Raji (cell line): ENCODE measurements around the gene PPFIA1.

Experiments
- POLR2A ChIP-seq: IDR thresholded peaks from 2 replicates; pipeline ENCODE4 v1.6.1; 2011; ENCODE audit warnings: low read depth, low read length, control low read depth; ENCODE audit not compliant: insufficient read depth

The PPFIA1 gene

DNA sequence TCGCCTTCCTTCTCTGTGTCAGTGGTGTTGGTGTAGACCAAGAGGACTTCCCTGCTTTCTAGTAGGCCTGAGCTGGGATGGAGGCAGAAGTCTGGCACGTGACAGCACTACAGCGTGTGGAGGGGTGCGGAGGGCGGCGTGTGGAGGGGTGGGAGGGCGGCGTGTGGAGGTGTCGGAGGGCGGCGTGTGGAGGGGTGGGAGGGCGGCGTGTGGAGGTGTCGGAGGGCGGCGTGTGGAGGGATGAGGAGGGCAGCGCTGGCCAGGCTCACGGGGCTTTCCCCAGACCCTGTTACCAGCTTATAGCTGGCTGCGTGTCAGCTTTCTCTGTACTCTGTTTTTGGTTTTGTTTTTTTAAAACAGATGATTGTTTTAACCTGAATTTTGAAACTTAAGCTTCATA lies 82.1 kb downstream of the PPFIA1 start:
- TF ChIP-seq POLR2A = no peak

DNA sequence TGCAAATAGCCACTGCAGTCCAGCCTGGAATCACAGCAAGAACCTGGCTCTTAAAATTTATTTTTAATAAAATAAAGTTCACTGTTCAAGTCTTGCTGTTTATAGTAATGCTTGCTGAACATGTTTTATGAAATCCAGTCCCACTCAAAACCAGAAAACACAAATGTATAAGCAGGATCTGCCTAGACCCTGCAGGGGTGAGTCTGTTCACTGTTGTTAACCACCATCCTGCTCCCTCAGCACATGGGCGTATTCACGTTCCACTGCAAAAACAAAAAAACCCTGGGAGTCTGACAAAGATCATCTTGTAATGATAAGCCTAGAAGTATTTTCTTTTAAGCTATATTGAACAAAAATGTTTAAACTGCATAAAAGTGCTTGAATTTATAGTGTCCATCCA lies 82.8 kb downstream of the PPFIA1 start:
- TF ChIP-seq POLR2A = no peak

DNA sequence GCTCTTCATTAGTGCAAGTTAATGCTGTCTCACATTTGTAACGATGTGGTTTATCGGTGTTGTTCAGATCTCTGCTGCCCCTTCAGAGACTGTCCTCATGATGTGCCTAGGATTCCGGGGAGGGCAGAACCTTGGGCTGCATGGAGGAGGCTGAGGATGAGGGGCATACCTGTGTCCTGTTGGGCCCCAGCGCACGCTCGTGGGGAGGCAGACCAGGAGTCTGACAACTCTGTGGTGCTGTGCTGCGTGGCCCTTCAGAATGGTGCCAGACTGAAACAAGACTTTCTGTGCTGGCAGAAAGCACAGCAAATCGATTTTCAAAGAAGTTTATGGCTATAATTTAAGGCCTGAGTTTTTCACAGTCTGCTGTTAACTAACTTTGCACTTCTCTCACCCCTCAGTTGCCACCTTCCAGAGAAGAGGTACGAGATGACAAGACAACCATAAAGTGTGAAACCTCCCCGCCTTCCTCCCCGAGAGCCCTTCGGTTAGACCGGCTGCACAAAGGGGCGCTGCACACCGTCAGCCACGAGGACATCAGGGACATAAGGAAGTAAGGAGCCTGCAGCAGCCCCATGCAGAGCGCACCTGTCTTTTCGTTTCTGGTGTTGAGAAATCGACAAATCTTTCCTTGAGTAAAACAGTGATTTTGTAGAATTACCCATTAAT lies 83.5 kb downstream of the PPFIA1 start:
- no peak for TF ChIP-seq POLR2A

DNA sequence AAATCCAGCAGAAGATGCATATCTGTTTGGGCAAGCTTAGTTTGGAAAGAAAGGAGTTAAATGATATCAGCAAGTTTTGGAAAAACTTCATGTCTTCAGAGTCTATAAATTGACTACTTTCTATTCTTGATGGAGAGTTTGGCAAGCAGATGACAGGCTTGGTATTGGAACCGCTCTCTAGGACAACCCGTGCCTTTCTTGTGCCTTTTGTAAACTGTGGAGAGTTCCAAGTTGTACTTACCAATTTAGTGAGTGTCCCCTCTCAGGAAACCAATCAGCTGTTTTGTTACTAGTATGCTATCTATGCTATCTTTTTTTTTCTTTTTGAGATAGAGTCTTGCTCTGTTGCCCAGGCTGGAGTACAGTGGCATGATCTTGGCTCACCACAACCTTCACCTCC lies 84.1 kb downstream of the PPFIA1 start:
- no peak for TF ChIP-seq POLR2A

DNA sequence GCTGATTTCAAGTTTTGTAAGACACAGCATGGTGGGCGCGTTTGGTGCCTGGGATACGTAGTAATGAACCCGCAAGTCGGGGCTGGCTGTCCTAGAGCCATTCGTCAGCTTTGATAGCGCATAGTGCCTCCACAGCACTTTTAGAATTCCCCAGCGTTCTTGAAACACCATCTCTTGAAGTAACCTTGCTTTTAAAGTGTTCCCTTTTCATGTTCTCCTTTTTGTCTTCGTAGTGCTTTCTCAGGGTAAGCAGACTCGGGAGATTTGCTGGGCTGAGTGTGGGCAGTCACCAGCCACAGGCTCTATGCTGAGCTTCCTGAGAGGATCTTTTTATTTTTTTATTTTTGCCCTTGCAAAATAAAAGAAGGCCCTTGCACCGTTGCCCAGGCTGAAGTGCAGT lies 88.3 kb downstream of the PPFIA1 start:
- no peak for TF ChIP-seq POLR2A

DNA sequence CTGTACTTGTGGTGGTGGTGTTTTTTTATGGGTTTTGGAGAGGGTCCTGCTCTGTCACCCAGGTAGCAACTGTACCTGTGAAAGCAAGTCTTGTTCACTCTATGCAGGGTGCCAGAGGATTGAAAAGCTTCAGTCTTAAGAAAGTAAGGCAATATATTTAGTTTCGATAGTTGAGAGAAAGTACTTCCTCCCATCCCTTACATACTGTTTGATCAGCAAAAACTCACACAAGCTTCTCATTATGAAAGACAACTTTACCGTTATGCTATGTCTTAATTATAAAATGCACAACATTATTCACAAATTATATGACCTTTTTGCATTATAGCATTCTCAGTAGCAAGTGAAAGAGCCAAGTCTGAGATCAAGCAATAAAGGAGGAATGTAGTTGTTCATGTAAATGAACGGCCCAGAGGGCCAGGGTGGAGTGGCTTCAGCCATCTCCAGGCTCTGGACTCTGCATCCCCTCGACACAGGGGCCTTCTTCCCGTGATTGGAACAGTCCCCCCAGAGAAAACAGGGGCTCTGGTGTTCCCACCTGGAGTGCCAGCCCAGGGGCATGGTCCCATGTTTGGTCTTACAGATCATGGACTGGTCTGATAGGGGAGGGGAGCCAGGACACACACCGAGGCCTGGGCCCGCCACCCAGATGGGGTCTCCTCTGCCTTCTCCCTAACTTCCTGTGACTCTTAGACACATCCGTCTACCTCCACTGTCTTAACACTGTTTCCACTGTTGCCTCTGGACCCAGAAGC lies 89.1 kb downstream of the PPFIA1 start:
- no peak for TF ChIP-seq POLR2A

DNA sequence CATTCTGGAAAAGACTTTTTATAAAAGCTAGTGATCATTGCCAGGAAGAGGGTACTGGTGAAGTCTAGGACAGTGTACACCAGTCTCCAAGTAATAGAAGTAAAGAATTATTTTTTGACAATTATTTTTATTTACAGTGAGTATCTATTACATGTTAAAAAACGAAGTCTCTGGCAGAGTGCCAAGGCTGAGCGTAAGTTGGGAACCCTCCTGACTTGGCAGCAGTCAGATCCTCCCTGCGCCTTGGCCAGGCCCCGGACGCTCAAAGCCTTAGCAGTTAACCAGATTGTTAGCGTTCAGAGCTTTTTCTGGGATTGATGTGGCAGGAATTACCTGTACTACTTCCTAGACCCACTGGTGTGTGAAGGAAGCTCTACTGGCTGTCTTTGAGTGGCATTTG lies 89.7 kb downstream of the PPFIA1 start:
- TF ChIP-seq POLR2A = no peak

DNA sequence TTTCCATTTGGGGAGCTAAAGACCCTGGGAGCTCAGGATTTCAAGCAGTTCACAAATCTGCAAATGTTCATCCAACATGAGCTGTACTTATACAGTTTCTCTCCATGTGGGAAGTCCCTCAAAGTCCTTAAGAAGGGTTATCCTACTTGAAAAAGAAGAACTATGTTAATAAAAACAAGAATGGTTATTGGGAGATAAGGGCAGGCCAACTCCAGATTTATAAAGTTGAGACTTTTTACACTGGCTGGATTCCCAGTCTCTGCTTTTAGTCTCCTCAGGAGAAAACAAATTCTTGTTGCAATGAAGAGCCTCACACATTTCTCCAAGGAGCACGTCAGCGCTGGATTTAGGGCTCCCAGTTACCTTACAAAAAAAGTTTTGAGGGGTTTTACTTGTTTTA lies 93.7 kb downstream of the PPFIA1 start:
- TF ChIP-seq POLR2A = no peak

DNA sequence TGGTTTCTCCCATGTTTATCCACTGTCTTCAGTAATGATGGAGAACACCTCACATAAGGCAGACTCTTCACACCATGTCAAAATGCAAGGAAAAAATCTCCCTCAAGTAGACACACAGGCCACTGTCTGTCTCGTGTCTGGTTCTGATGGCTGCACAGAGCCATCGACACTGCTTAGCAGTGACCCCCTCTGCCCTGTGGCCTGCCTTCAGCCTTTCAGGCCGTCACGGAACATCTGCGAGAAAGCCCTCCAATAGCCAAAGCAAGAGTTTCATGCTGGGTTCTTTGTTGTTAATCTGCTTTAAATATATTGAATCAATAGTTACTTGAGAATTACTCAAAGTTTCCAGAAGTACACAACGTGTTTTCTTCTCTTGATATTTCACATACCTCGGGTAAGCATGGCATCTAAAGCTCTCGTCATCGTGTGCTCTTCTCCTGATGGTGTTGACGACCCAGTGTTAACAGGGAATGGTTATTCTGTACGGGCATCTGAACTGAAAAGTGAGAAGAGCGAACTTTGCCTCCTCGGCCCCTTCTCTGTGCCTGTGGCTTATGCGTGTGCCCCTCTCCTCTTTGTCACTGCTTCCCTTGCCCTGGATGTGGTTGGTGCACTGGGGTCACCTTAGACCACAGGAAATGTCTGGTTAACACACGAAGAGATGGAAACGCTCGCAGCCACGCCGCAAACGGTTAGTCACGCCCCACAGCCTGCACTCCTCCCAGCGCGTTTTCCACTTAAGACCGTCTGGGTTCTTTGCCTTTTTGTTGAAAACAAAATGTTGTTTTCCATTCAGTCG lies 94.5 kb downstream of the PPFIA1 start:
- TF ChIP-seq POLR2A = no peak

DNA sequence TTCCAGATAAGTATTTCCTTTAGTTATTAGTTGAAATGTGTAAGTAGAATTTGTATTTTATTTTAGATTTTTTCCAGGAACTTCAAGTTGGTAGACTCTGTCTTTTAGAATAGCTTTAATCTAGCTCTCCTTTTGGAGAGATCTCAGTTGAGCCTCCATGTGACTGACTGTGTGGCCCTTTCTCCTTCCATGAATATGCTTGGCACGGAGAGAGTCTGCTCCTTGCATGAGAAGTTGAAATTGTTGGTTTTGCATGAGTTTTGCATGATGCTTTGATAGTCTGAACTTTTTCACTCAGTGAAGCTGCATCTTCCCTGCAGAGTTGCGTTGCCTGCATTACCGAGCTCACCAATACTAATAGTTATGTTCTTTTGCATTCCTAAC lies 95.0 kb downstream of the PPFIA1 start:
- TF ChIP-seq POLR2A = no peak

DNA sequence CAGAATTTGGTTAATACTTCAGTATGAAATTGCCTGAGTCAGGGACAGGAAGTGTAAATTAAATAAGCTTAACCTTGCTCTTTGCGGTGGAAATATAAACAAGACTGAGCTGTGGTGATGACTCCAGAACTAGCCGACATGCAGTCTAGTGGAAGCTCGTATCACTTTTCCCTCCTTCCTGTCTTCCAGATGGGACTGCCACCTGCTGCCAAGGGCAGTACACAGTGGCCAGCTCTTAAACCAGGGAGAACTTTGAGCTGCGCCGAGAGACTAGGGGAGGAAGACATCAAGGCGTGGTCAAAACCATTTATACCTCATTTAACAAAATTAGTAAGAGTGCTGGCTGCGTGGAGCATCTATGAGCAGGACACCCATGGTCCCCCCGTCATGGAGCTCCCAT lies 96.6 kb downstream of the PPFIA1 start:
- no peak for TF ChIP-seq POLR2A

DNA sequence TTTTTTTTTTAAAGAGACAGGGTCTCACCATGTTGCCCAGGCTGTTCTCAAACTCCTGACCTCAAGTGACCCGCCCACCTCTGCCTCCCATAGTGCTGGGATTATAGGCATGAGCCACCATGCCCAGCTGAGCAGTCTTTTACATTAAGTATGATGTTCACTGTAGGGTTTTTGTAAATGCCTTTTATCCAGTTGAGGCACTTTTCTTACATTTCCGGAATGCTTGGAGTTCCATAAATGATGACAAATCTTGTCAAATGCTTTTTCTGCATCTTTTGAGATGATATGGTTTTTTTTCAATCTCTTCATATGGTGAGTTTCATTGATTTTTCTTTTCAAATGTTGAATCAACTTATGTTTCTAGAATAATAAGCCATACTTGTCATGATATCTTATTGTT lies 98.5 kb downstream of the PPFIA1 start:
- no peak for TF ChIP-seq POLR2A

DNA sequence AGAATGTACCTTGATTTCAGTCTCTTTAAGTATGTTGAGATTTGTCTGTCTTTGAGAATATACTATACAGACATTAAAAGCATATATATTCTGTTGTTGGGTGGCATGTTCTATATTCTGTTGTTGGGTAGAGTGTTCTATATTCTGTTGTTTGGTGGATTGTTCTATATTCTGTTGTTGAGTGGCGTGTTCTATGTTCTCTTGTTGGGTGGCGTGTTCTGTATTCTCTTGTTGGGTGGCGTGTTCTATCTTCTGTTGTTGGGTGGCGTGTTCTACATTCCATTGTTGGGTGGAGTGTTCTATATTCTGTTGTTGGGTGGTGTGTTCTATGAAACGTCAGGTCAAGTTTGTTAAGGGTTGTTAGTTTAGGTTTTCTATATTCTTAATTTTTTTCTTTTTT lies 100.8 kb downstream of the PPFIA1 start:
- no peak for TF ChIP-seq POLR2A

DNA sequence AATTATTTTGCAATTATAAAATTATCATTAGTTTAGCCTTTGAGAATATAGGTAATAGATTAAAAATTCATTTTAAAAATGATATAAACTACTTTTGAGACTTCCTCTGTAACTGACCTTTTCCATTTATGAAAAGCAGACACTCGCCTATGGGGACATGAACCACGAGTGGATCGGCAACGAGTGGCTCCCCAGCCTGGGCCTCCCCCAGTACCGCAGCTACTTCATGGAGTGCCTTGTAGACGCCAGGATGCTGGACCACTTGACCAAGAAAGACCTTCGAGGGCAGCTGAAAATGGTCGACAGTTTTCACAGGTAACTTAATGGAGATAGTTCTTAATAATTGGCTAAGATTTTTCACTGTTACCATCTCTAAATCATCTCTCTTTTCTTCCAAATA lies 101.6 kb downstream of the PPFIA1 start:
- TF ChIP-seq POLR2A = no peak

DNA sequence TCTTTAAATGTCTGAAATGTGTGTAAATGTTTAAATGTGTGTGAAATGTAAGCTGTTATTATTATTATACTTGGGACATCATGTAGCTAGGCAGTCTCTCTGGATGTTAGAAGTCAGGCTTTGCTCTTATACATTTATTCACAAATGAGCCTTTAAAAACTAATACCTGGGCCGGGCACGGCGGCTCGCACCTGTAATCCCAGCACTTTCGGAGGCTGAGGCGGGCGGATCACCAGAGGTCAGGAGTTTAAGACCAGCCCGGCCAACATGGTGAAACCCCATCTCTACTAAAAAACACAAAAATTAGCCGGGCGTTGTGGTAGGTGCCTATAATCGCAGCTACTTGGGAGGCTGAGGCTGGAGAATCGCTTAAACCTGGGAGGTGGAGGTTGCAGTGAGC lies 106.1 kb downstream of the PPFIA1 start:
- TF ChIP-seq POLR2A = no peak

DNA sequence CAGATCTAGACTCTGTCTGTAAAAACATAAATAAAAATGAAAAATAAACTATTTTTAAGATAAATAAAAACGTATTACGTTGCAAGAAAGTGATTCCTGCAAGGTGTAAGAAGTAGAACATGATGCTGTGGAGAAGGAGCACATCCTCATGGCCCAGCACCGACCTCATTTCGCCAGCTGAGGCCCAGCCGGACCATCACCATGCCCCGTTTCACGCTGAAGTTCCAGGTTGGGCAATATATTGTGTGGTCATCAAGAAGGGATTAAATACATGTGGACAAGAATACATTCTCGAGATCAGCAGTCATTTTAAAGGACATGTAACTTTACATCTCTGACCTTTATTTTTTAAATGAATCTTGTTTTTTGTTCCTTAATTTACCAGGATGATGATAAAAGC lies 107.2 kb downstream of the PPFIA1 start:
- TF ChIP-seq POLR2A = no peak
